Astrocyte of the cerebellum (primary cell): ENCODE results near the gene CCL19.
A peak's percentile ranks its signal among the peaks of the same experiment; 100 is the strongest.

Source experiments
- DNase-seq: peaks from one replicate; pipeline ENCODE4 v3.0.0-alpha.2; 2011; ENCODE audit warnings: low read depth
- H3K4me3 ChIP-seq: 2 replicates; pipeline ENCODE4 v1.5.1; 2011; ENCODE audit warnings: mild to moderate bottlenecking, low read depth, low read length, moderate library complexity
- CTCF ChIP-seq: IDR thresholded peaks from 2 replicates; pipeline ENCODE4 v1.5.1; 2012; ENCODE audit warnings: low read length, low read depth, moderate library complexity, mild to moderate bottlenecking; ENCODE audit errors: missing control alignments
- in situ Hi-C: cut with HindIII; loops from 2 replicates; pipeline ENCODE4 v1.10.0; 2017; ENCODE audit warnings: low sequenced_read_pairs

Gene CCL19

GRCh38 chr9:34656992-34657391 is 34.1 kb downstream of the CCL19 start:
- H3K4me3 ChIP-seq = no peak overlapping the region
- in situ Hi-C loops = no loop called here
- no peak for TF ChIP-seq CTCF
- no peak for DNase-seq

GRCh38 chr9:34655394-34655793 is 35.7 kb downstream of the CCL19 start:
- no peak overlapping the region for H3K4me3 ChIP-seq
- in situ Hi-C loops = no loop called here
- no peak for TF ChIP-seq CTCF
- no peak for DNase-seq

GRCh38 chr9:34654323-34655051 is 36.6 kb downstream of the CCL19 start:
- no peak for TF ChIP-seq CTCF
- in situ Hi-C loops = no loop called here
- no peak overlapping the region for H3K4me3 ChIP-seq
- peak; percentile 33 for DNase-seq

GRCh38 chr9:34653151-34654072 is 37.7 kb downstream of the CCL19 start:
- no peak overlapping the region for H3K4me3 ChIP-seq
- DNase-seq = no peak
- in situ Hi-C loops = no loop called here
- TF ChIP-seq CTCF = no peak

GRCh38 chr9:34652602-34653000 is 38.5 kb downstream of the CCL19 start:
- peak overlapping the region; percentile 35 for H3K4me3 ChIP-seq
- in situ Hi-C loops = no loop called here
- DNase-seq = no peak
- no peak for TF ChIP-seq CTCF

GRCh38 chr9:34651876-34652601 is 39.0 kb downstream of the CCL19 start, which contains the start of gene IL11RA:
Gene IL11RA (plus strand): TSS chr9:34652185. CDS start chr9:34655218, 3,033 bp downstream.
- in situ Hi-C loops = no loop called here
- TF ChIP-seq CTCF = no peak
- H3K4me3 ChIP-seq = peak within 1 kb of the TSS; percentile 35
- no peak for DNase-seq
